SU-DHL-6 (cell line): Measurements from ENCODE around the gene TBC1D22A.

Experiments
- H2AFZ ChIP-seq: fragments of 200-600 bp; sonication (generic); 2 replicates; pipeline ENCODE4 v1.6.1; 2014; ENCODE audit warnings: low read depth, mild to moderate bottlenecking, moderate library complexity, mixed read lengths, antibody characterized with exemption, low read length; ENCODE audit not compliant: severe bottlenecking
- H3F3A ChIP-seq: fragments of 200-600 bp; shearing (Covaris generic); 2 replicates; pipeline ENCODE4 v1.6.0; 2016; ENCODE audit warnings: antibody characterized with exemption, mild to moderate bottlenecking; ENCODE audit not compliant: insufficient read depth
- H3K27ac ChIP-seq: fragments of 200-600 bp; sonication (generic); 2 replicates; pipeline ENCODE4 v1.5.1; 2016; ENCODE audit warnings: low read depth, mild to moderate bottlenecking, low read length, moderate library complexity, mixed read lengths
- H3K27me3 ChIP-seq: fragments of 200-600 bp; sonication (generic), shearing (Covaris generic); 2 replicates; pipeline ENCODE4 v1.6.0; 2014; ENCODE audit warnings: mild to moderate bottlenecking, low read length
- H3K36me3 ChIP-seq: fragments of 200-600 bp; sonication (generic); 2 replicates; pipeline ENCODE4 v1.6.1; 2014; ENCODE audit warnings: mild to moderate bottlenecking, low read length, mixed read lengths
- H3K4me2 ChIP-seq: fragments of 300-600, 200-600 bp; shearing (Covaris generic), sonication (generic); 2 replicates; pipeline ENCODE4 v1.6.0; 2014; ENCODE audit warnings: low read length, low read depth, mild to moderate bottlenecking; ENCODE audit not compliant: poor library complexity, severe bottlenecking
- H3K4me3 ChIP-seq: fragments of 200-600 bp; sonication (generic); 2 replicates; pipeline ENCODE4 v1.5.1; 2014; ENCODE audit warnings: antibody characterized with exemption, low read length, mild to moderate bottlenecking, mixed read lengths; ENCODE audit not compliant: insufficient read depth, poor library complexity, severe bottlenecking
- H3K79me2 ChIP-seq: fragments of 200-600 bp; sonication (generic); 2 replicates; pipeline ENCODE4 v1.6.1; 2014; ENCODE audit warnings: mild to moderate bottlenecking, low read length, moderate library complexity; ENCODE audit not compliant: insufficient read depth
- H3K9ac ChIP-seq: fragments of 200-600 bp; sonication (generic); 2 replicates; pipeline ENCODE4 v1.7.0; 2014; ENCODE audit warnings: mild to moderate bottlenecking, low read length
- H3K9me2 ChIP-seq: fragments of 200-600 bp; sonication (generic); replicated peaks from 2 replicates; pipeline ENCODE4 v1.6.1; 2014; ENCODE audit warnings: low read length; ENCODE audit not compliant: insufficient read depth
- H3K9me3 ChIP-seq: fragments of 200-600 bp; sonication (generic); 2 replicates; pipeline ENCODE4 v1.6.1; 2014; ENCODE audit warnings: low read length, mixed read lengths; ENCODE audit not compliant: insufficient read depth
- H4K20me1 ChIP-seq: fragments of 200-600 bp; sonication (generic); 2 replicates; pipeline ENCODE4 v1.6.1; 2014; ENCODE audit warnings: low read depth, mild to moderate bottlenecking, antibody characterized with exemption, low read length, moderate library complexity, mixed read lengths
- EZH2phosphoT487 ChIP-seq: fragments of 200-600 bp; sonication (generic), shearing (Covaris generic); conservative IDR thresholded peaks from 2 replicates; pipeline ENCODE4 v1.6.1; 2018; ENCODE audit warnings: mild to moderate bottlenecking, antibody characterized with exemption, low read length, moderate library complexity, mixed read lengths
- TF ChIP-seq, protein P1 (sequence below): fragments of 200-600 bp; sonication (generic); IDR thresholded peaks from one replicate; pipeline ENCODE4 v1.5.1; 2017; ENCODE audit warnings: antibody characterized with exemption, mild to moderate bottlenecking, low read length, moderate library complexity; ENCODE audit not compliant: insufficient read depth, poor library complexity, severe bottlenecking

TBC1D22A gene

DNA sequence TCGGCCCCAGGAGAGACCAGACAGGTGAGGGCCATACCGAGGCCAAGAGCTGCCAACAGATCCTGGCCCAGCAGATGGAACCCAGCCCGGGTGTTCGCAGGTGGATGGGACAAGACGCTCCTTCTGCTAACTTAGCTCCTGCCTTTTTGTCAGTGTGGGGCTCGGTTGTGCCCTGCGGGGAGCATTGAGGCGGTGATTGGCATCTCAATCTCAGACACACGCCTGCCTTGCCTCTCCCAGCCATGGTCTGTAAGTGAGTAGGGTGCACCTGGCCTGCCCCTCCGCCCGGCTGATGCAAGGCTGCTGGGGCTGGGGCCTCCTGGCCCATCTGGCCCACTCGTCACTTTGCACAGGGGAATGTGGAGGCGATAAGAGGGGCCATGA, 350.1 kb downstream of the TBC1D22A start:
- no peak overlapping the region for H3K4me3 ChIP-seq
- no peaks in the 10 kb centered on the region for H3K9me2 ChIP-seq
- H4K20me1 ChIP-seq = no peaks in the 10 kb centered on the region
- H3K9ac ChIP-seq = no peak overlapping the region
- TF ChIP-seq EZH2phosphoT487 = no peak
- TF ChIP-seq, protein P1, sequence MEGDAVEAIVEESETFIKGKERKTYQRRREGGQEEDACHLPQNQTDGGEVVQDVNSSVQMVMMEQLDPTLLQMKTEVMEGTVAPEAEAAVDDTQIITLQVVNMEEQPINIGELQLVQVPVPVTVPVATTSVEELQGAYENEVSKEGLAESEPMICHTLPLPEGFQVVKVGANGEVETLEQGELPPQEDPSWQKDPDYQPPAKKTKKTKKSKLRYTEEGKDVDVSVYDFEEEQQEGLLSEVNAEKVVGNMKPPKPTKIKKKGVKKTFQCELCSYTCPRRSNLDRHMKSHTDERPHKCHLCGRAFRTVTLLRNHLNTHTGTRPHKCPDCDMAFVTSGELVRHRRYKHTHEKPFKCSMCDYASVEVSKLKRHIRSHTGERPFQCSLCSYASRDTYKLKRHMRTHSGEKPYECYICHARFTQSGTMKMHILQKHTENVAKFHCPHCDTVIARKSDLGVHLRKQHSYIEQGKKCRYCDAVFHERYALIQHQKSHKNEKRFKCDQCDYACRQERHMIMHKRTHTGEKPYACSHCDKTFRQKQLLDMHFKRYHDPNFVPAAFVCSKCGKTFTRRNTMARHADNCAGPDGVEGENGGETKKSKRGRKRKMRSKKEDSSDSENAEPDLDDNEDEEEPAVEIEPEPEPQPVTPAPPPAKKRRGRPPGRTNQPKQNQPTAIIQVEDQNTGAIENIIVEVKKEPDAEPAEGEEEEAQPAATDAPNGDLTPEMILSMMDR = no peak
- no peaks in the 10 kb centered on the region for H3K36me3 ChIP-seq
- H2AFZ ChIP-seq = no peak overlapping the region
- H3K9me3 ChIP-seq = no peaks in the 10 kb centered on the region
- no peaks in the 10 kb centered on the region for H3K27me3 ChIP-seq
- no peak overlapping the region for H3K4me2 ChIP-seq
- no peaks in the 10 kb centered on the region for H3F3A ChIP-seq
- no peak overlapping the region for H3K27ac ChIP-seq
- H3K79me2 ChIP-seq = no peaks in the 10 kb centered on the region

DNA sequence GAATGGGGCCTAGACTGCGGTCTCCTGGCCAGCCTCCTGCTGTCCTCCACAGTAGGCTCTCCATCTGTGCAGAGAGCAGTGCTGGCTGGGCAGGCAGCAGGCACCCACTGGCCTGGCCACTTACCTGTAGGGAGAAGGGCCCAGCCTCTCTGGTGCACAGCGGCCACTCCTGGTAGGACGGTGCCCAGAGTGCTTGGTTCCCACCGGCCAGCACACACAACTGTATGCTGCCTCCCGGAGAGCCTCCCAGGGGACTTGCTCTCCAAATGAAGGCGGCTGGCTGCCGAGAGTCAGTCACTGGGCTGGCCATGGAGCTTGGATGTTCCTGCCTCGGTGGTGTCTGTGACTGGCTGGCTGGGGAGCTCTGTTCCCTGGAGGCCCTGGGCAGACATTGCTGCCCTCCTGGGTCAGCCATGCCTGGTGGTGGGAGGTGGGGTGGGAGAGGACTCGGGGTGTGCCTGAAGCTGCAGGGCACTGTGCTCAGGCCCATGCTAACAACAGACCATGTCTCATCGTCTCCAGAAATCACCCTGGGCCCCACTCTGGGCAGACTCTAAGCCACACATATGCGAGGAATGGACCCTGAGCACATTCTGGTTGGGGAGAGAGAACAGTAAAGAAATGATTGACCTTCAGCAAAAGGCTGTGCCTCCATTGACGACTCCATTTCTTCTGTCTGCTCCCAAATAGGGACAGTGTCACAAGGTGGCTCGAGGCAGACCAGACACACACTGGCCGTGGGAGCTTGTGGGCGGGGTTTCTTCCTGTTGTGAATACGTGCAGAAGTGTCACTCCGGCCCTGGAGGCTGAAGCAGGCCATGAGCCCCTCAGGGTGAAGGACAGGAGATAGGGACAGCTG, 350.8 kb downstream of the TBC1D22A start:
- H3K36me3 ChIP-seq = no peaks in the 10 kb centered on the region
- H3K27me3 ChIP-seq = no peaks in the 10 kb centered on the region
- no peak overlapping the region for H3K27ac ChIP-seq
- H3K4me3 ChIP-seq = no peak overlapping the region
- H3K4me2 ChIP-seq = no peak overlapping the region
- H3K9me3 ChIP-seq = no peaks in the 10 kb centered on the region
- H3K79me2 ChIP-seq = no peaks in the 10 kb centered on the region
- H3K9ac ChIP-seq = no peak overlapping the region
- H3F3A ChIP-seq = no peaks in the 10 kb centered on the region
- TF ChIP-seq EZH2phosphoT487 = no peak
- TF ChIP-seq, protein P1 = no peak
- no peak overlapping the region for H2AFZ ChIP-seq
- H3K9me2 ChIP-seq = no peaks in the 10 kb centered on the region
- H4K20me1 ChIP-seq = no peaks in the 10 kb centered on the region

DNA sequence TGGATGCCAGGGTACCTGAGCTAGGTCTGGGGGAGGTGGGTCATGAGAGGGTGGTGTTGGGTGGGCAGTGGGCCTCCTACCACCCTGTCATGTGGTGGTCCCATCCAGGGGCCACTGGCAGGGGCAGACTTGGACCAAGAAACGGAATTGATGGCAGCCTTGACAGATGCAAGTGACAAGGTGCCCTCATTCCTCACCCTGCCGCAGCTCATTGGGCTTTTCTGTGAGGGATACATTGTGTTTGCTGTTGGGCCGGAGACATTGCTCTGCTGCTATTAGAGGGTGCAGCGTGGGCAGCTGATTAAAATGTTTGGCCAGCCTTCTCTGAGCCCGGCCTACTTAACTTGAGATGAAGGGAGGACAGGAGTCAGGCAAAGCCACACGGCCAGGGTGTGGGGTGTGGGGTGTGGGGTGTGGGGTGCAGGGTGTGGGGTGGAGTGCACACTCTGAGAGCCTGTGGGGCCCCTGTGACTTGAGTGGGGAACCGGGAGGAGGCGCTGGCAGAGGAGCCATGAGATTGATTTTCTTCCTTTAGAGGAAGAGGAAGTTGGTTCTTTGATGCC, 351.5 kb downstream of the TBC1D22A start:
- Histone ChIP-seq H3K27ac (no peak overlapping the region), H3K9me3 (no peaks in the 10 kb centered on the region), H3K4me2 (no peak overlapping the region), H3K79me2 (no peaks in the 10 kb centered on the region), H2AFZ (no peak overlapping the region), H3K27me3 (no peaks in the 10 kb centered on the region), H3K4me3 (no peak overlapping the region), H3K9me2 (no peaks in the 10 kb centered on the region), H3K36me3 (no peaks in the 10 kb centered on the region), H3K9ac (no peak overlapping the region), H4K20me1 (no peaks in the 10 kb centered on the region), H3F3A (no peaks in the 10 kb centered on the region)
- TF ChIP-seq EZH2phosphoT487 = no peak
- TF ChIP-seq, protein P1 = no peak
